B cell (primary cell): Measurements from ENCODE around the gene VAMP1.

Experiments used
- EZH2 ChIP-seq: IDR thresholded peaks from 2 replicates; pipeline ENCODE4 v1.6.1; 2012; ENCODE audit warnings: borderline replicate concordance, low read depth, mild to moderate bottlenecking, moderate library complexity, low read length; ENCODE audit not compliant: insufficient read depth, poor library complexity, severe bottlenecking
- TF ChIP-seq, protein P1 (sequence below): fragments of 200-600 bp; IDR thresholded peaks from one replicate; pipeline ENCODE4 v1.8.0; 2022; ENCODE audit warnings: antibody characterized with exemption, mild to moderate bottlenecking

DNA sequence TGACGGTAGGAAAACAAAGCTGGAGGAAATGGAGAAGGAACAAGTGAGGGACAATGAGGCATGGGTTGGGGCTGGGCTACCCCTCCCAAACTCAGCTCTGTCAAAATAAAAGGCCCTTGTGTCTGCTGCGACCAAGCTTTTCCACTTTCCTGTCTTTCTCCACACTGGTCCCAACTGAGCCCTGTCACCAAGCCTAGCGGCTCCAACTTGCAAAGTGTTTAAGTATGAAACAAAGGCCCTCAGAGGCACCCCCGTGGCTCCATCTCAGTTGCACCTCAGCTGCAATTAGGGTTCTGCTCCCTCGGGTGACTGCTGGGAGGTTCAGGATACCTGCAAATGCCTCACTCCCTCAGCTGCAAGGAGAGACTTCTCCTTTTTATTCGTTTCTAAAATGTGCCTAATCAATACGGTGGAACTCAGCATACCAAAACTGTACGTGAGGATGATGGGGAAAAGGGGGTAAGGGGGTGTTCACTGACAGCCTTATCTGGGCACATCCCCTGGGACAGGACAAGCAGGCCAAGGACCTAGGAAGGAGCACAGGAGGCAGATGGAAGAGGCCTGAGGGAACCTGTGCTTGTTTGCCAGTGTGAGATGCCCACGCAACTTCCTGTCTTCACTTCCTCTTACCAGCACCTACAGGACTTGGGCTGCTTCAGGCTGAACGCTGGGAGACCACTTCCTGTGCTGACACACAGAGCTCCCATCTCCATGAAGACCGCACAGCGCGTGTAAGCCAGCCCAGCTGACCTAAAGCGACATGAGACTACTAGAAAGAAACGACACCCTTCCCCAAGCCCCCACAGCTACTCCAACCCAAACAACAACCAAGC, 8.9 kb downstream of the VAMP1 start:
- TF ChIP-seq EZH2: no peak
- TF ChIP-seq, protein P1, sequence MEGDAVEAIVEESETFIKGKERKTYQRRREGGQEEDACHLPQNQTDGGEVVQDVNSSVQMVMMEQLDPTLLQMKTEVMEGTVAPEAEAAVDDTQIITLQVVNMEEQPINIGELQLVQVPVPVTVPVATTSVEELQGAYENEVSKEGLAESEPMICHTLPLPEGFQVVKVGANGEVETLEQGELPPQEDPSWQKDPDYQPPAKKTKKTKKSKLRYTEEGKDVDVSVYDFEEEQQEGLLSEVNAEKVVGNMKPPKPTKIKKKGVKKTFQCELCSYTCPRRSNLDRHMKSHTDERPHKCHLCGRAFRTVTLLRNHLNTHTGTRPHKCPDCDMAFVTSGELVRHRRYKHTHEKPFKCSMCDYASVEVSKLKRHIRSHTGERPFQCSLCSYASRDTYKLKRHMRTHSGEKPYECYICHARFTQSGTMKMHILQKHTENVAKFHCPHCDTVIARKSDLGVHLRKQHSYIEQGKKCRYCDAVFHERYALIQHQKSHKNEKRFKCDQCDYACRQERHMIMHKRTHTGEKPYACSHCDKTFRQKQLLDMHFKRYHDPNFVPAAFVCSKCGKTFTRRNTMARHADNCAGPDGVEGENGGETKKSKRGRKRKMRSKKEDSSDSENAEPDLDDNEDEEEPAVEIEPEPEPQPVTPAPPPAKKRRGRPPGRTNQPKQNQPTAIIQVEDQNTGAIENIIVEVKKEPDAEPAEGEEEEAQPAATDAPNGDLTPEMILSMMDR: no peak
